BE2C (cell line): Measurements from ENCODE around the gene SLC35G6.

Experiments used
- DNase-seq: peaks from one replicate; pipeline ENCODE4 v3.0.0-alpha.2; 2020
- H3K27me3 ChIP-seq: fragments of 250-450 bp; sonication (Bioruptor Pico); 2 replicates; pipeline ENCODE4 v1.5.1; 2020; ENCODE audit warnings: mild to moderate bottlenecking
- H3K36me3 ChIP-seq: fragments of 250-450 bp; sonication (Bioruptor Pico); 2 replicates; pipeline ENCODE4 v1.5.1; 2020; ENCODE audit warnings: mild to moderate bottlenecking
- H3K4me1 ChIP-seq: fragments of 250-450 bp; sonication (Bioruptor Pico); 2 replicates; pipeline ENCODE4 v1.5.1; 2020
- H3K4me3 ChIP-seq: 2 replicates; pipeline ENCODE4 v1.5.1; 2011; ENCODE audit warnings: low read depth, low read length
- H3K9me3 ChIP-seq: fragments of 250-450 bp; sonication (Bioruptor Pico); 2 replicates; pipeline ENCODE4 v1.5.1; 2020
- CTCF ChIP-seq: IDR thresholded peaks from 2 replicates; pipeline ENCODE4 v1.5.1; 2012; ENCODE audit warnings: mild to moderate bottlenecking, low read depth, low read length

The SLC35G6 gene

DNA sequence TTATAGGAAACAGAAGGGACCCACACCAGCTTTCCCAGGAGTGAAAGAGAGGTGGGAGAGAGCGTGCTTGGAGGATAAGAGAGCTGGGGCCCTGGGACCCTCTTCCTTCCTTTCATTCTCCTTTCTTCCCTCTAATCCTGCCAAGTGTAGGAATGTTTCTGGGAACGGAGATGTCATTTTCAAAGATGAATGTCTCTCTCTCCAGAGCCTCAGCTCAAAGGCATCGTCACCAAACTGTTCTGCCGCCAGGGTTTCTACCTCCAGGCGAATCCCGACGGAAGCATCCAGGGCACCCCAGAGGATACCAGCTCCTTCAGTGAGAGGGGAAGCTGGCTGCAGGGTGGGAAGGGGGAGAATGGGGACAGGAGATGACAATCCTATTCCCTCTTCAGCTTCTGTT lies 40.0 kb upstream of the SLC35G6 start:
- peak overlapping the region; percentile 67 for H3K4me3 ChIP-seq

GRCh38 chr17:7442142-7442541 lies 39.1 kb upstream of the SLC35G6 start:
- no peak for DNase-seq
- Histone ChIP-seq H3K4me1 (no peaks in the 10 kb centered on the region), H3K4me3 (no peak overlapping the region), H3K9me3 (no peaks in the 10 kb centered on the region), H3K27me3 (peaks cover 13% of the 10 kb centered on the region), H3K36me3 (no peaks in the 10 kb centered on the region)
- TF ChIP-seq CTCF, result no peak

More for the DNA sequence above, 40.0 kb upstream of the SLC35G6 start:
- no peak for DNase-seq
- no peak for TF ChIP-seq CTCF
- Histone ChIP-seq H3K36me3 (no peaks in the 10 kb centered on the region), H3K27me3 (peaks cover 9% of the 10 kb centered on the region), H3K9me3 (no peaks in the 10 kb centered on the region), H3K4me1 (no peaks in the 10 kb centered on the region)

DNA sequence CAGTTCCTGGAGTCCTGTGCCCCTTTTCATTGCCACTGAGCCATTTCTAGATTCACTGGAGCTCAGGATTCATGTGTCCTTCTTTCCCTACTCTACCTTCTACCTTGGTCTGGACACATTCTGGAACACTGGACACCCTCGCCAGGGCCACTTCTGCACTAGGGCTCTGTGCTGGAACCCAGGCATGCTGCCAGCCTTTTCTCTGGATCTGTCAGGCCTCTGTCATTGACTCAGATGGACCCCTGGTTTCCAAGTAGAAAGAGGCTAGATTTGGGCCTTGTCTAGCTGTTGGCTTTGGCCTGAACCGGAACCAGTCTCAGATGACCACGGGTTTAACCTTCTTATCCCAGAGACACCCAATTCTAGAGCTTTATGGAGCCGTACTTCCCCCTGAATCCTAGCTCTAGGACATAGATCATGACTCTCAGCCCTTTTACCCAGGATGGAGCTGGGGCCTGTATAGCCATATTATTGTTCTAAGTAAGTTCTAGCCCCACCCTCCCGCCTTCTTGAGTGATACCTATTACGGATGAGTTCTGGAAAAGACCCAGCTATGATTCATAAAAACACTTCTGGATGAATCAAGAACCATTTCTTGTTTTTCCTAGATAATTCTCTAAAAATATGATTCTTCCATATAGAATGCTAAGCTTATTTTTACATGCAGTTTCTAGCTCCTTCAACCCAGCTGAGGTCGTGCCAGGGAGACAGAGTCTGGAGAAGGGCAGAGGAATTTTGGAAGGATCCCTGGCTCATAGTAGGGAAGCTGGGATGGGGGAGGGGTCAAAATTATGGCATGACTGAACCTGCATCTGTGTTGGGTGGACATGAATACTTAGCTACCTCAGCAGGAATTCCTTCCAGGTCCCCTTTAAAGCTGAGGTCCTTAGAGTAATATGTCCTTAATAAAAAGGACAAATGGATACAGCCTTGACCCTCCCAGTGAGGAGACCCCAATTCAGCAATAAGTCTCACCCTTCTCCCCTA lies 37.5 kb upstream of the SLC35G6 start:
- no peak for TF ChIP-seq CTCF
- no peak overlapping the region for H3K4me3 ChIP-seq
- no peak for DNase-seq
- no peaks in the 10 kb centered on the region for H3K4me1 ChIP-seq
- peaks cover 6% of the 10 kb centered on the region for H3K27me3 ChIP-seq
- H3K36me3 ChIP-seq, result no peaks in the 10 kb centered on the region
- no peaks in the 10 kb centered on the region for H3K9me3 ChIP-seq

- Histone ChIP-seq H3K4me3 (peak within 1 kb of the TSS; percentile 42), H3K4me1 (no peaks in the 10 kb centered on the region), H3K27me3 (peaks cover 3% of the 10 kb centered on the region; the same call in 1 of the 2 replicates), H3K9me3 (no peaks in the 10 kb centered on the region), H3K36me3 (no peaks in the 10 kb centered on the region)
- no peak for TF ChIP-seq CTCF
- DNase-seq, result peak; percentile 35
Observed at GRCh38 chr17:7444682-7445618, 36.3 kb upstream of the SLC35G6 start, which contains the start of gene CHRNB1. Gene CHRNB1, plus strand, starts transcription at chr17:7445061. Its CDS starts 67 bp downstream, at chr17:7445128.

DNA sequence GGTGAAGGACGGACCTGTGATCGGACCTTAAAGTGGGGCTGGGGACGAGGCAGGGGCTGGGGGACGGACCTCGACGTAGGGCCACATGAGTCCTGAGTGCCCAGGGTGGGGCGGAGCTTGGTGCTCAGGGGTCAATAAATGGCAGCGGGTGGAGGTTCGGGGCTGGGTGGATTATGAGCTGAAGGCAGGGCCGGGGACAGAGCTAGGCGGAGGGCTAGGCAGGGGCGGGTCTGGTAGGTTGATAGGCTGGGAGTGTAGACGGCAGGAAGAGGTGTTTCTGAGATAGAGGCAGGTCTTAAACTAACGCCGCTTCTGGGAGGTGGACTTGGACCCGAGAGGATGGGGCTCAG lies 35.7 kb upstream of the SLC35G6 start:
- no peak for TF ChIP-seq CTCF
- peaks cover 3% of the 10 kb centered on the region; the same call in 1 of the 2 replicates for H3K27me3 ChIP-seq
- peak overlapping the region; percentile 42 for H3K4me3 ChIP-seq
- no peaks in the 10 kb centered on the region for H3K4me1 ChIP-seq
- no peaks in the 10 kb centered on the region for H3K9me3 ChIP-seq
- DNase-seq, result peak; percentile 28
- H3K36me3 ChIP-seq, result no peaks in the 10 kb centered on the region
